ENCODE data around the gene PRKCQ.

PRKCQ gene

GRCh38 chr10:6522230-6522629 lies 57.8 kb downstream of the PRKCQ start:
- DNase-seq (ENCODE audit: low read depth) = no peak

- no peak for DNase-seq (ENCODE audit: low read depth)
Measured at GRCh38 chr10:6520138-6520537, 59.9 kb downstream of the PRKCQ start.

- no peak for DNase-seq (ENCODE audit: low read depth)
Measured at GRCh38 chr10:6518791-6519429, 61.2 kb downstream of the PRKCQ start.

- DNase-seq (ENCODE audit: low read depth) = no peak
Measured at GRCh38 chr10:6516929-6517284, 63.2 kb downstream of the PRKCQ start.

- DNase-seq (ENCODE audit: low read depth) = no peak
Measured at GRCh38 chr10:6516281-6516928, 63.7 kb downstream of the PRKCQ start.

GRCh38 chr10:6514844-6515780 lies 65.0 kb downstream of the PRKCQ start:
- no peak for DNase-seq (ENCODE audit: low read depth)

- no peak for DNase-seq (ENCODE audit: low read depth)
Measured at GRCh38 chr10:6514180-6514579, 65.9 kb downstream of the PRKCQ start.

GRCh38 chr10:6513476-6513875 lies 66.6 kb downstream of the PRKCQ start:
- DNase-seq (ENCODE audit: low read depth) = no peak

GRCh38 chr10:6512182-6512581 lies 67.9 kb downstream of the PRKCQ start:
- no peak for DNase-seq (ENCODE audit: low read depth)

GRCh38 chr10:6511347-6511746 lies 68.7 kb downstream of the PRKCQ start:
- DNase-seq (ENCODE audit: low read depth) = no peak

GRCh38 chr10:6507311-6507710 lies 72.8 kb downstream of the PRKCQ start:
- no peak for DNase-seq (ENCODE audit: low read depth)

GRCh38 chr10:6505300-6505699 lies 74.8 kb downstream of the PRKCQ start:
- no peak for DNase-seq (ENCODE audit: low read depth)

- DNase-seq (ENCODE audit: low read depth) = no peak
Measured at GRCh38 chr10:6504296-6504695, 75.8 kb downstream of the PRKCQ start.

GRCh38 chr10:6503171-6503570 lies 76.9 kb downstream of the PRKCQ start:
- DNase-seq (ENCODE audit: low read depth) = no peak

- DNase-seq (ENCODE audit: low read depth) = no peak
Measured at GRCh38 chr10:6501931-6502330, 78.1 kb downstream of the PRKCQ start.

GRCh38 chr10:6499974-6500373 lies 80.1 kb downstream of the PRKCQ start:
- no peak for DNase-seq (ENCODE audit: low read depth)

GRCh38 chr10:6498771-6499170 lies 81.3 kb downstream of the PRKCQ start:
- DNase-seq (ENCODE audit: low read depth) = no peak

- no peak for DNase-seq (ENCODE audit: low read depth)
Measured at GRCh38 chr10:6497620-6498019, 82.5 kb downstream of the PRKCQ start.

- no peak for DNase-seq (ENCODE audit: low read depth)
Measured at GRCh38 chr10:6494936-6495592, 85.0 kb downstream of the PRKCQ start.

- no peak for DNase-seq (ENCODE audit: low read depth)
Measured at GRCh38 chr10:6494442-6494819, 85.6 kb downstream of the PRKCQ start.

- no peak for DNase-seq (ENCODE audit: low read depth)
Measured at GRCh38 chr10:6493521-6494441, 86.3 kb downstream of the PRKCQ start.
